Testis (tissue), 2 donors: ENCODE data around the gene GRIN2B.

Source experiments
- POLR2A ChIP-seq: fragments of 450-650 bp; IDR thresholded peaks from one replicate; pipeline ENCODE4 v1.6.1; 2017; ENCODE audit warnings: antibody characterized with exemption, mild to moderate bottlenecking, moderate library complexity
- TF ChIP-seq, protein P1 (sequence below), 3 experiments: fragments of 450-650 bp in 2 of 3; fragments of 200-600 bp in 1 of 3; sonication (generic) in 1 of 3; IDR thresholded peaks; one replicate each; pipeline ENCODE4 v1.5.1; 2016 to 2019; ENCODE audit warnings: antibody characterized with exemption in 3 of 3, mild to moderate bottlenecking in 2 of 3, moderate library complexity in 1 of 3

DNA sequence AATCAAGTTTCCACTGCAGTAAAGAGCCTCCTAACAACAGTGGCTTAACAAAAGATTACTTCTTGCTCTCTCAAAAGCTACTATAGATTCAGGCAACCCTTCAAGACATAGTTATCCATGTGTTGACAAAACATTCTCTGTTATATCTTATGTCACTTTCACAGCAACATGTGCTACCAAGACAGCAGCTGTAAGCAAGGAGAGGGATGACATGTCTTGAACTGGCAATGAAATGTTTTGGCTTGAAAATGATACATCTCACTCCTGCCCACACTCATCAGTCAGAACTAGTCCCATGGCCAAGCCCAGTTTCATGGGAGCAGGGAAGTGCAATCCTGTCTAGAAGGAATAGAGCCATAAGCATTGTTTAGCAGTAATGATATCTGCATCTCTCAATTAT, 10.7 kb upstream of the GRIN2B start:
- TF ChIP-seq, protein P1, sequence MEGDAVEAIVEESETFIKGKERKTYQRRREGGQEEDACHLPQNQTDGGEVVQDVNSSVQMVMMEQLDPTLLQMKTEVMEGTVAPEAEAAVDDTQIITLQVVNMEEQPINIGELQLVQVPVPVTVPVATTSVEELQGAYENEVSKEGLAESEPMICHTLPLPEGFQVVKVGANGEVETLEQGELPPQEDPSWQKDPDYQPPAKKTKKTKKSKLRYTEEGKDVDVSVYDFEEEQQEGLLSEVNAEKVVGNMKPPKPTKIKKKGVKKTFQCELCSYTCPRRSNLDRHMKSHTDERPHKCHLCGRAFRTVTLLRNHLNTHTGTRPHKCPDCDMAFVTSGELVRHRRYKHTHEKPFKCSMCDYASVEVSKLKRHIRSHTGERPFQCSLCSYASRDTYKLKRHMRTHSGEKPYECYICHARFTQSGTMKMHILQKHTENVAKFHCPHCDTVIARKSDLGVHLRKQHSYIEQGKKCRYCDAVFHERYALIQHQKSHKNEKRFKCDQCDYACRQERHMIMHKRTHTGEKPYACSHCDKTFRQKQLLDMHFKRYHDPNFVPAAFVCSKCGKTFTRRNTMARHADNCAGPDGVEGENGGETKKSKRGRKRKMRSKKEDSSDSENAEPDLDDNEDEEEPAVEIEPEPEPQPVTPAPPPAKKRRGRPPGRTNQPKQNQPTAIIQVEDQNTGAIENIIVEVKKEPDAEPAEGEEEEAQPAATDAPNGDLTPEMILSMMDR (IDR thresholded peaks at IDR 0.05) = no peak
- no peak for TF ChIP-seq POLR2A
